ENCODE measurements around the gene F11.
"Not testable (repeated sequence)": the region's sequence is repeated elsewhere in the genome, so short reads cannot be mapped to it uniquely, and the experiment has no call there.

F11 gene

DNA sequence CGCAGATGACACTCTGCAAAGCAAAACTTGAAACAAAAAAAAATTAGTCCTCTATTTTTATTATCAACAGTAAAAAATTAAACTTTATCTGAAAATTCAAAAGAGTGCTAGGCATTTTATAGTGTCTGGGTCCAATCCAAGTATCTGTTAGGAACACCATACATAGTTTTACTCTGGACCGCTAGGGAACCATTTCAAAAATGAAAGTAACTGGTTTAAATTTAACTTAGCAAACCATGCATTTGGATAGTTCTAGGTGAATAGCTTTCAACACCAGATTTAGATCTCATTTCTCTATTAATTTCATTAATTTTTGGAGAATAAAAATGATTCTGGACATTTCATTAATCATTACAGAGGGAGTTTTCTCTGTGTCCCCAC, 37.5 kb upstream of the F11 start:
- Histone ChIP-seq H3K9me3 (replicated peaks in 1 of 11) (peaks cover 34 to 39% (median 36%) of the 10 kb centered on the region in 11 experiments), H3K4me3 (no peak overlapping the region), H4K20me1 (no peaks in the 10 kb centered on the region), H3K27ac (no peak overlapping the region), H3K9ac (no peak overlapping the region), H3K27me3 (no peaks in the 10 kb centered on the region), H3K36me3 (no peaks in the 10 kb centered on the region; a peak in 1 of 22 replicates), H3K4me1 (no peaks in the 10 kb centered on the region), H3K4me2 (no peak overlapping the region)
- TF ChIP-seq Cebpa-rat (IDR thresholded peaks at IDR 0.05), result no peak

GRCh38 chr4:186234367-186234766, 31.6 kb upstream of the F11 start:
- Histone ChIP-seq H3K4me1 (no peaks in the 10 kb centered on the region), H4K20me1 (no peaks in the 10 kb centered on the region), H3K9me3 (replicated peaks in 1 of 11) (no peaks in the 10 kb centered on the region), H3K27ac (no peak overlapping the region), H3K9ac (no peak overlapping the region), H3K4me3 (no peak overlapping the region), H3K27me3 (no peaks in the 10 kb centered on the region), H3K36me3 (no peaks in the 10 kb centered on the region), H3K4me2 (no peak overlapping the region)
- no peak for TF ChIP-seq Cebpa-rat (IDR thresholded peaks at IDR 0.05)

- no peak overlapping the region for H3K27ac ChIP-seq
- H3K4me2 ChIP-seq, result no peak overlapping the region
- no peaks in the 10 kb centered on the region for H3K36me3 ChIP-seq
- H3K27me3 ChIP-seq, result no peaks in the 10 kb centered on the region
- TF ChIP-seq Cebpa-rat (IDR thresholded peaks at IDR 0.05), result no peak
- no peaks in the 10 kb centered on the region for H3K4me1 ChIP-seq
- no peaks in the 10 kb centered on the region for H3K9me3 ChIP-seq (replicated peaks in 1 of 11)
- H3K4me3 ChIP-seq, result no peak overlapping the region
- no peaks in the 10 kb centered on the region for H4K20me1 ChIP-seq
- no peak overlapping the region for H3K9ac ChIP-seq
Observed at GRCh38 chr4:186236126-186236525, 29.9 kb upstream of the F11 start.

GRCh38 chr4:186240452-186240847, 25.5 kb upstream of the F11 start:
- Histone ChIP-seq H3K9ac (no peak overlapping the region), H3K4me3 (no peak overlapping the region), H3K4me1 (no peaks in the 10 kb centered on the region), H3K27ac (no peak overlapping the region), H4K20me1 (no peaks in the 10 kb centered on the region), H3K27me3 (no peaks in the 10 kb centered on the region), H3K4me2 (no peak overlapping the region), H3K36me3 (no peaks in the 10 kb centered on the region), H3K9me3 (replicated peaks in 1 of 11) (peaks cover 4 to 10% (median 8%) of the 10 kb centered on the region in 11 experiments; a peak in 10 of 22 replicates)
- no peak for TF ChIP-seq Cebpa-rat (IDR thresholded peaks at IDR 0.05)

DNA sequence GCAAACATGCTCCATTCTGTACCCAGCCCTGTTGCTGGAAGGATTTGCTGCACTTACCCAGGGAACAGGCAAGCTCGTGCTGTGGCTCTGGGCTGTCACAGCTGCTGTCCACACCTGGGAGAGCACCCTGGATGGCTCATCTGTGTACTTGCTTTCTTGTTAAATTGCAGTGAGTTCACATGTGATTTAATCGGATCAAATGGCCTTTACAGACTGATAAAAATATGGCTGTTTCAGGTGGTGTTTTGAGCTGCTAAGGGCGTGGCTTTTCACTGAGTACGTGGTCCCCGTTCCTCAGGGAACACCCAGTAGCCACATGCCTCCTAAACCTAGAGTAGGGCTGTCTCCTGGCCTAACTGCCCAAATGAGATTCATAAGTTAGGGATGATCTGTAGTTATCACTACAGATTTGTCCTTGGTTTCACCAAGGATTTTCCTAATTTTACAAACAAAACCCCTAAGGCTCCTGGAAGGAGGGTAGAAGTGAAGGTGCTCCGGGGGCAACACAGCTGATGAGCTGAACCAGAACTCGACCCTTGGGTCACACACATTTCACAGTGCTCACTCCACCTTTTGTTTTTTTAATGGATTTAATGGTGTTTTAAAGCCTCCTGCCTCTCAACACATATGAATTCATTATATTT, 25.0 kb upstream of the F11 start:
- Histone ChIP-seq H3K27ac (no peak overlapping the region), H3K27me3 (no peaks in the 10 kb centered on the region)
- no peak for TF ChIP-seq Cebpa-rat (IDR thresholded peaks at IDR 0.05)

GRCh38 chr4:186241616-186242015, 24.4 kb upstream of the F11 start:
- Histone ChIP-seq H4K20me1 (no peaks in the 10 kb centered on the region), H3K4me2 (no peak overlapping the region), H3K36me3 (no peaks in the 10 kb centered on the region), H3K27me3 (no peaks in the 10 kb centered on the region), H3K4me3 (no peak overlapping the region), H3K4me1 (no peaks in the 10 kb centered on the region), H3K9ac (no peak overlapping the region), H3K9me3 (replicated peaks in 1 of 11) (peaks cover 4 to 16% (median 10%) of the 10 kb centered on the region in 11 experiments; a peak in 10 of 22 replicates), H3K27ac (no peak overlapping the region)
- TF ChIP-seq Cebpa-rat (IDR thresholded peaks at IDR 0.05), result no peak

More for the DNA sequence above, 25.0 kb upstream of the F11 start:
- Histone ChIP-seq H3K9ac (no peak overlapping the region), H4K20me1 (no peaks in the 10 kb centered on the region), H3K4me1 (no peaks in the 10 kb centered on the region), H3K9me3 (replicated peaks in 1 of 11) (peaks cover 4 to 14% (median 10%) of the 10 kb centered on the region in 11 experiments; a peak in 10 of 22 replicates), H3K4me2 (no peak overlapping the region), H3K36me3 (no peaks in the 10 kb centered on the region), H3K4me3 (no peak overlapping the region)

GRCh38 chr4:186242031-186242430, 24.0 kb upstream of the F11 start:
- H3K36me3 ChIP-seq, H3K4me2 ChIP-seq, H3K27ac ChIP-seq, H4K20me1 ChIP-seq, H3K9ac ChIP-seq, H3K27me3 ChIP-seq, H3K4me3 ChIP-seq, H3K4me1 ChIP-seq: not testable (repeated sequence)
- peaks cover 4 to 16% (median 10%) of the 10 kb centered on the region in 11 experiments; a peak in 10 of 22 replicates for H3K9me3 ChIP-seq (replicated peaks in 1 of 11)

GRCh38 chr4:186243331-186243730, 22.7 kb upstream of the F11 start:
- Histone ChIP-seq H3K27me3 (no peaks in the 10 kb centered on the region), H3K27ac (no peak overlapping the region), H3K9me3 (replicated peaks in 1 of 11) (peaks cover 4 to 16% (median 10%) of the 10 kb centered on the region in 11 experiments; a peak in 10 of 22 replicates), H3K4me1 (no peaks in the 10 kb centered on the region), H3K4me3 (no peak overlapping the region), H3K9ac (no peak overlapping the region), H4K20me1 (no peaks in the 10 kb centered on the region), H3K36me3 (no peaks in the 10 kb centered on the region), H3K4me2 (no peak overlapping the region)
- no peak for TF ChIP-seq Cebpa-rat (IDR thresholded peaks at IDR 0.05)

GRCh38 chr4:186244835-186245234, 21.2 kb upstream of the F11 start:
- Histone ChIP-seq H3K27me3 (no peaks in the 10 kb centered on the region), H3K4me3 (no peak overlapping the region), H4K20me1 (no peaks in the 10 kb centered on the region), H3K36me3 (no peaks in the 10 kb centered on the region), H3K4me1 (no peaks in the 10 kb centered on the region), H3K4me2 (no peak overlapping the region), H3K27ac (no peak overlapping the region), H3K9me3 (replicated peaks in 1 of 11) (peaks cover 4 to 16% (median 10%) of the 10 kb centered on the region in 11 experiments; a peak in 10 of 22 replicates), H3K9ac (no peak overlapping the region)
- TF ChIP-seq Cebpa-rat (IDR thresholded peaks at IDR 0.05), result no peak

- not testable (repeated sequence) for H3K4me3 ChIP-seq, H3K4me2 ChIP-seq, H3K36me3 ChIP-seq, H3K4me1 ChIP-seq, H3K9ac ChIP-seq, H3K27me3 ChIP-seq, H3K27ac ChIP-seq, H4K20me1 ChIP-seq
- H3K9me3 ChIP-seq (replicated peaks in 1 of 11), result peaks cover 4 to 16% (median 10%) of the 10 kb centered on the region in 11 experiments; a peak in 10 of 22 replicates
Observed at GRCh38 chr4:186247062-186247752, 18.8 kb upstream of the F11 start.

All from BLaER1 treated with 17β-estradiol and CSF1 and Interleukin-3, amounts not matched to agents 10 nM and 100 nM (cell line).